A204.1 (cell line): ENCODE data around the gene KLF15.

Source experiments
- FAIRE-seq: peaks from 2 replicates; lab custom pipeline; 2012; peaks lifted over from hg19 to GRCh38; lab: Jason Lieb, UNC

KLF15 gene

GRCh38 chr3:126389112-126389793, 32.0 kb upstream of the KLF15 start:
- no peak for FAIRE-seq

- no peak for FAIRE-seq
Measured at GRCh38 chr3:126381966-126382365, 24.8 kb upstream of the KLF15 start.

GRCh38 chr3:126380011-126380768, 23.0 kb upstream of the KLF15 start:
- no peak for FAIRE-seq

- no peak for FAIRE-seq
Measured at GRCh38 chr3:126378341-126378751, 21.1 kb upstream of the KLF15 start.

GRCh38 chr3:126377211-126377610, 20.0 kb upstream of the KLF15 start:
- FAIRE-seq: no peak

- FAIRE-seq: no peak
Measured at GRCh38 chr3:126376444-126376843, 19.2 kb upstream of the KLF15 start.

- FAIRE-seq: no peak
Measured at GRCh38 chr3:126375835-126376331, 18.7 kb upstream of the KLF15 start.

- FAIRE-seq: no peak
Measured at GRCh38 chr3:126373682-126374601, 16.7 kb upstream of the KLF15 start.

- FAIRE-seq: no peak
Measured at GRCh38 chr3:126373146-126373613, 16.0 kb upstream of the KLF15 start.

- FAIRE-seq: no peak
Measured at GRCh38 chr3:126372413-126373145, 15.4 kb upstream of the KLF15 start.

- FAIRE-seq: no peak
Measured at GRCh38 chr3:126371096-126371705, 14.0 kb upstream of the KLF15 start.

GRCh38 chr3:126370606-126371005, 13.4 kb upstream of the KLF15 start:
- no peak for FAIRE-seq

- FAIRE-seq: no peak
Measured at GRCh38 chr3:126370055-126370454, 12.8 kb upstream of the KLF15 start.

GRCh38 chr3:126369490-126369889, 12.3 kb upstream of the KLF15 start:
- FAIRE-seq: no peak

- no peak for FAIRE-seq
Measured at GRCh38 chr3:126367316-126367805, 10.2 kb upstream of the KLF15 start.

GRCh38 chr3:126365351-126366277, 8.4 kb upstream of the KLF15 start:
- FAIRE-seq: no peak

GRCh38 chr3:126364731-126365301, 7.6 kb upstream of the KLF15 start:
- FAIRE-seq: no peak

- FAIRE-seq: no peak
Measured at GRCh38 chr3:126364130-126364695, 7.0 kb upstream of the KLF15 start.

GRCh38 chr3:126361211-126361610, 4.0 kb upstream of the KLF15 start:
- no peak for FAIRE-seq
